Astrocyte of the cerebellum (primary cell): Measurements from ENCODE around the gene TYW3.

Experiments
- DNase-seq: peaks from one replicate; pipeline ENCODE4 v3.0.0-alpha.2; 2011; ENCODE audit warnings: low read depth
- H3K4me3 ChIP-seq: 2 replicates; pipeline ENCODE4 v1.5.1; 2011; ENCODE audit warnings: mild to moderate bottlenecking, low read depth, low read length, moderate library complexity
- CTCF ChIP-seq: IDR thresholded peaks from 2 replicates; pipeline ENCODE4 v1.5.1; 2012; ENCODE audit warnings: low read length, low read depth, moderate library complexity, mild to moderate bottlenecking; ENCODE audit errors: missing control alignments
- in situ Hi-C: cut with HindIII; loops from 2 replicates; pipeline ENCODE4 v1.10.0; 2017; ENCODE audit warnings: low sequenced_read_pairs

TYW3 gene

GRCh38 chr1:74690909-74691308, 42.0 kb upstream of the TYW3 start:
- in situ Hi-C loops, result no loop called here
- no peak for TF ChIP-seq CTCF
- DNase-seq, result no peak
- no peak overlapping the region for H3K4me3 ChIP-seq

GRCh38 chr1:74693473-74693872, 39.5 kb upstream of the TYW3 start:
- DNase-seq, result peak; percentile 50
- in situ Hi-C loops, result no loop called here
- TF ChIP-seq CTCF, result no peak
- H3K4me3 ChIP-seq, result no peak overlapping the region

- no peak for DNase-seq
- in situ Hi-C loops, result no loop called here
- no peak overlapping the region for H3K4me3 ChIP-seq
- TF ChIP-seq CTCF, result no peak
These were observed 35.1 kb upstream of the TYW3 start for GRCh38 chr1:74697832-74698231.

- in situ Hi-C loops, result no loop called here
- DNase-seq, result no peak
These were observed 33.6 kb upstream of the TYW3 start for GRCh38 chr1:74699331-74699730.

GRCh38 chr1:74703386-74704182, 29.4 kb upstream of the TYW3 start:
- no peak for TF ChIP-seq CTCF
- in situ Hi-C loops, result no loop called here
- no peak for DNase-seq
- H3K4me3 ChIP-seq, result no peak overlapping the region

More at GRCh38 chr1:74699331-74699730, 33.6 kb upstream of the TYW3 start:
- TF ChIP-seq CTCF, result no peak
- H3K4me3 ChIP-seq, result no peak overlapping the region

- H3K4me3 ChIP-seq, result no peak overlapping the region
- in situ Hi-C loops, result no loop called here
- no peak for DNase-seq
- no peak for TF ChIP-seq CTCF
These were observed 20.1 kb upstream of the TYW3 start for GRCh38 chr1:74712881-74713280.

GRCh38 chr1:74713849-74714248, 19.1 kb upstream of the TYW3 start:
- no peak for TF ChIP-seq CTCF
- H3K4me3 ChIP-seq, result no peak overlapping the region
- in situ Hi-C loops, result no loop called here
- no peak for DNase-seq
